Measurements from ENCODE around the gene EXD3. TPM values are rescaled to one million over a fixed set of nuclear protein-coding genes. Genes with fewer than 3 reads are reported as not detected.
"Not testable (repeated sequence)": the region's sequence is repeated elsewhere in the genome, so short reads cannot be mapped to it uniquely, and the experiment has no call there.

EXD3 gene
- 10 to 100 TPM in 1 of 2 donors, 1 to 10 TPM in 1; 7.9 to 14.8 TPM for total RNA-seq

- no peaks in the 10 kb centered on the region for H3K9me3 Mint-ChIP-seq
- no peaks in the 10 kb centered on the region for H3K36me3 Mint-ChIP-seq
- ATAC-seq (peak; percentile 89 to 95), DNase-seq (ENCODE audit: low spot score in 2 of 2) (peak; percentile 88 to 98)
- H3K27ac Mint-ChIP-seq, result peak within 1 kb of the TSS in 1 of 2 donors; percentile 76
These were observed at the start of gene EXD3, which contains the start of gene NOXA1 for GRCh38 chr9:137422604-137423513. TSS of gene EXD3 (minus strand) at chr9:137423162. CDS start at chr9:137395357, 27,805 bp downstream. TSS of gene NOXA1 (plus strand) at chr9:137423393. CDS start at chr9:137423530, 137 bp downstream.

GRCh38 chr9:137470785-137471184 lies 47.8 kb upstream of the EXD3 start:
- Mint-ChIP-seq H3K36me3 (peaks cover 28 to 31% of the 10 kb centered on the region in 2 donors), H3K27ac (no peak overlapping the region), H3K9me3 (peaks cover 13 to 20% of the 10 kb centered on the region in 2 donors)
- ATAC-seq (peak in 1 of 2 donors; percentile 34), DNase-seq (ENCODE audit: low spot score in 2 of 2) (no peak)

- DNase-seq (ENCODE audit: low spot score in 2 of 2) (no peak), ATAC-seq (no peak)
- Mint-ChIP-seq H3K36me3 (peaks cover 8% of the 10 kb centered on the region in 2 donors), H3K9me3 (peaks cover 2% of the 10 kb centered on the region in 2 donors), H3K27ac (no peak overlapping the region)
These were observed 44.9 kb upstream of the EXD3 start for GRCh38 chr9:137467896-137468295.

GRCh38 chr9:137467161-137467581 lies 44.2 kb upstream of the EXD3 start:
- Mint-ChIP-seq H3K9me3 (no peaks in the 10 kb centered on the region), H3K36me3 (peaks cover 5% of the 10 kb centered on the region in 2 donors), H3K27ac (no peak overlapping the region)
- ATAC-seq (no peak), DNase-seq (ENCODE audit: low spot score in 2 of 2) (no peak)

GRCh38 chr9:137466389-137467085 lies 43.6 kb upstream of the EXD3 start:
- not testable (repeated sequence) for ATAC-seq; DNase-seq (ENCODE audit: low spot score in 2 of 2); H3K9me3 Mint-ChIP-seq; H3K27ac Mint-ChIP-seq; H3K36me3 Mint-ChIP-seq

- ATAC-seq (no peak), DNase-seq (ENCODE audit: low spot score in 2 of 2) (no peak)
- H3K36me3 Mint-ChIP-seq, result no peaks in the 10 kb centered on the region
- no peak overlapping the region for H3K27ac Mint-ChIP-seq
- no peaks in the 10 kb centered on the region for H3K9me3 Mint-ChIP-seq
These were observed 42.9 kb upstream of the EXD3 start for GRCh38 chr9:137465720-137466388.

GRCh38 chr9:137465000-137465719 lies 42.2 kb upstream of the EXD3 start:
- H3K27ac Mint-ChIP-seq, result no peak overlapping the region
- DNase-seq (ENCODE audit: low spot score in 2 of 2) (no peak), ATAC-seq (no peak)
- H3K9me3 Mint-ChIP-seq, result no peaks in the 10 kb centered on the region
- no peaks in the 10 kb centered on the region for H3K36me3 Mint-ChIP-seq

- Mint-ChIP-seq H3K27ac (no peak overlapping the region), H3K36me3 (no peaks in the 10 kb centered on the region), H3K9me3 (no peaks in the 10 kb centered on the region)
- DNase-seq (ENCODE audit: low spot score in 2 of 2) (no peak), ATAC-seq (no peak)
These were observed 41.5 kb upstream of the EXD3 start for GRCh38 chr9:137464291-137464999.

GRCh38 chr9:137463931-137464290 lies 40.9 kb upstream of the EXD3 start:
- H3K36me3 Mint-ChIP-seq, result no peaks in the 10 kb centered on the region
- H3K27ac Mint-ChIP-seq, result no peak overlapping the region
- DNase-seq (ENCODE audit: low spot score in 2 of 2) (no peak), ATAC-seq (no peak)
- H3K9me3 Mint-ChIP-seq, result no peaks in the 10 kb centered on the region

GRCh38 chr9:137462986-137463930 lies 40.3 kb upstream of the EXD3 start:
- H3K36me3 Mint-ChIP-seq, result no peaks in the 10 kb centered on the region
- no peak overlapping the region for H3K27ac Mint-ChIP-seq
- no peaks in the 10 kb centered on the region for H3K9me3 Mint-ChIP-seq
- ATAC-seq (no peak), DNase-seq (ENCODE audit: low spot score in 2 of 2) (no peak)

GRCh38 chr9:137462396-137462985 lies 39.5 kb upstream of the EXD3 start:
- Mint-ChIP-seq H3K36me3 (no peaks in the 10 kb centered on the region), H3K27ac (no peak overlapping the region), H3K9me3 (no peaks in the 10 kb centered on the region)
- DNase-seq (ENCODE audit: low spot score in 2 of 2) (no peak), ATAC-seq (no peak)

- no peaks in the 10 kb centered on the region for H3K9me3 Mint-ChIP-seq
- H3K27ac Mint-ChIP-seq, result no peak overlapping the region
- no peaks in the 10 kb centered on the region for H3K36me3 Mint-ChIP-seq
- ATAC-seq (peak; percentile 73 to 82), DNase-seq (ENCODE audit: low spot score in 2 of 2) (peak; percentile 83 to 85)
These were observed 38.9 kb upstream of the EXD3 start for GRCh38 chr9:137461663-137462395.

- DNase-seq (ENCODE audit: low spot score in 2 of 2) (no peak), ATAC-seq (no peak)
- Mint-ChIP-seq H3K27ac (no peak overlapping the region), H3K36me3 (no peaks in the 10 kb centered on the region), H3K9me3 (no peaks in the 10 kb centered on the region)
These were observed 38.3 kb upstream of the EXD3 start for GRCh38 chr9:137461316-137461662.

Data from activated naive CD4-positive, alpha-beta T cell treated with anti-CD3 and anti-CD28 coated beads, Interleukin-2, amount 50 U/mL, for 72 hours (primary cell).